ENCODE data around the gene RFX2. TPM values are rescaled to one million over a fixed set of nuclear protein-coding genes. Genes with fewer than 3 reads are reported as not detected.

The RFX2 gene
- total and polyA plus RNA-seq, 9 donors, result 5.2 to 17.6 (median 9.4) TPM

DNA sequence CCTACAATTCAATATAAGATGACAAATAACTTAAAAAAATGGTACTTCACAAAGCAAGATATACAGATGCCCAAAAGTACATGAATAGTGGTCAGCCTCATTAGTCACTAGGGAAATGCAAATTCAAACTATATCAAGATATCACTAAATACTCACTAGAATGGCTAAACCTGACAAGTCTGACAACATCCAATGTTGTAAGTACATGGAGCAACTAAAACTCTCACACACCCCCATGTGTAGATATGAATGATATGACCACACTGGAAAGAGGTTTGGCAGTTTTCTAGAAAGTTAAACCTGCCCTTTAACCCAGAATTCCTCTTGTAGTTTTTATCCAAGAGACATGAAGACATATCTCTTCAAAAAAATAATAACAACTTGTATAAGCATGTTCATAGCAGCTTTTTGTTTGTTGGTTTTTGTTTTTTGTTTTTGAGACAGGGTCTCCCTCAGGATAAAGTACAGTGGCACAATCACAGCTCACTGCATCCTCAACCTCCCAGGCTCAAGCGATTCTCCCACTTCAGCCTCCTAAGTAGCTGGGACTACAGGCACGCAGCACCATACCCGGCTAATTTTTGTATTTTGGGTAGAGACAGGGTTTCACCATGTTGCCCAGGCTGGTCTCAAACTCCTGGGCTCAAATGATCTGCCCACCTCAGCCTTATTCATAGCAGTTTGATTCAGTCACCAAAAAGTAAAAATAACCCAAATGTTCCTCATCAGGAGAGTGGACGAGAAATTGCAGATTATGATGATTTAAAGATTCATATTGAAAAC is 55.1 kb downstream of the RFX2 start:
- H3K4me3 ChIP-seq (ENCODE audit: low read length), result no peak overlapping the region
- H3K9me3 ChIP-seq (replicated peaks; ENCODE audit: control insufficient read depth, low read depth, low read length), result no peaks in the 10 kb centered on the region
- no peaks in the 10 kb centered on the region for H3K27me3 ChIP-seq (ENCODE audit: control insufficient read depth, insufficient read depth, low read length)
- WGBS (ENCODE audit: insufficient coverage), result no CpG with 5 or more reads among the region's 4 CpGs
- no peaks in the 10 kb centered on the region for H3K36me3 ChIP-seq (ENCODE audit: control insufficient read depth, insufficient read depth, low read length)
- no peak overlapping the region for H3K27ac ChIP-seq (ENCODE audit: low read length)
- no peak for DNase-seq
- H3K4me1 ChIP-seq (ENCODE audit: control insufficient read depth, insufficient read depth, low read length), result peaks cover 35% of the 10 kb centered on the region

DNA sequence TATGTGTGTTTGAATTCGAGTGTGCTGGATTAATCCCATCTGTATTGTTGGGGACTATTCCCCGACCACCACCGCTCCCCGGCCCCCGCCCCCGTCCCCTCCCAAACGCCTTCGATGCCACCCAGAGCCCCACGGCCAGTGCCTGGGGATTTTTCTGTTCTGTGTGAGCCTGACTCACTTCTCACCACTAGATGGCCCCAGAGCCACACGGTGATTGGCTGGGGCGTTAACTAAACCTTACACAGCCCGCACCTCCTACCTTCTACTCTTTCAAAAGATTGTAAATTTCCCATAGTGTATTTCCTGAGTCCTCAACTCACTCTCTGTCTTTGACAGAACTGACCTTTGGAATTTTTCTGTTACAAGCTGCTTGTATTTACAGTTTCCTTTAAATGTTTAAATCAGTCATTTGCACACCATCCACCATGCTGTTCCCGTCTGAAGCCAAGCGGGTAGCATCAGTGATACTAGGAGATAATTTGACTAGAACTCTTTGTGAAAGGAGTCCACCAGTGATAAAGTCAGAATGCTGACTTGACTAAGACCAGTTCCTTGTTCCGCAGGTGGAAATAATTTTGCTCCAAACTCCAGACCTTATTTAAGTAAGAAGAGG is 61.4 kb downstream of the RFX2 start:
- 0% methylated on average over 7 of the region's 15 CpGs for WGBS (ENCODE audit: insufficient coverage)
- H3K27ac ChIP-seq (ENCODE audit: low read length), result no peak overlapping the region
- H3K9me3 ChIP-seq (replicated peaks; ENCODE audit: control insufficient read depth, low read depth, low read length), result no peaks in the 10 kb centered on the region
- DNase-seq, result peak; percentile 87
- H3K4me1 ChIP-seq (ENCODE audit: control insufficient read depth, insufficient read depth, low read length), result peaks cover 7% of the 10 kb centered on the region
- H3K4me3 ChIP-seq (ENCODE audit: low read length), result no peak overlapping the region
- no peaks in the 10 kb centered on the region for H3K27me3 ChIP-seq (ENCODE audit: control insufficient read depth, insufficient read depth, low read length)
- peaks cover 2% of the 10 kb centered on the region for H3K36me3 ChIP-seq (ENCODE audit: control insufficient read depth, insufficient read depth, low read length)

DNA sequence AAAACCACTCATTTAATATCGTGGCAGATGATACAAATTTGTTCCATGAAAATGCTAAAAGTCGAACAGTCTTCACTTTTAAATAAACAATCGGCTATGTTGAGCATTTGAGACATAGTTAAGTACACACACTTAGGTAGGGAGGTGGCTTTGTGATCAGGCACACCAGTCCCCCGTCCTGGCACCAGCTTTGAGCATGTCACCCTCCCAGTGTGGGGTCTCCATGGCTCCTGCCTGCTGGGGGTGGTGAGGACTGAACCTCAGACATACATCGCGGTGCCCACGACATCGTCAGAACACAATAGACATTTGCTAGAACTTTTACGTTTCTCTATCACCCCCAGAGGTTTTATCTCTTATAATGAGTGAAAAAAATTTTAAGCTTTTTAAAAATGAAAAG is 62.0 kb downstream of the RFX2 start:
- no CpG with 5 or more reads among the region's 9 CpGs for WGBS (ENCODE audit: insufficient coverage)
- no peak overlapping the region for H3K4me3 ChIP-seq (ENCODE audit: low read length)
- H3K27me3 ChIP-seq (ENCODE audit: control insufficient read depth, insufficient read depth, low read length), result no peaks in the 10 kb centered on the region
- peaks cover 7% of the 10 kb centered on the region for H3K4me1 ChIP-seq (ENCODE audit: control insufficient read depth, insufficient read depth, low read length)
- H3K9me3 ChIP-seq (replicated peaks; ENCODE audit: control insufficient read depth, low read depth, low read length), result no peaks in the 10 kb centered on the region
- DNase-seq, result no peak
- H3K36me3 ChIP-seq (ENCODE audit: control insufficient read depth, insufficient read depth, low read length), result peaks cover 8% of the 10 kb centered on the region
- H3K27ac ChIP-seq (ENCODE audit: low read length), result no peak overlapping the region

DNA sequence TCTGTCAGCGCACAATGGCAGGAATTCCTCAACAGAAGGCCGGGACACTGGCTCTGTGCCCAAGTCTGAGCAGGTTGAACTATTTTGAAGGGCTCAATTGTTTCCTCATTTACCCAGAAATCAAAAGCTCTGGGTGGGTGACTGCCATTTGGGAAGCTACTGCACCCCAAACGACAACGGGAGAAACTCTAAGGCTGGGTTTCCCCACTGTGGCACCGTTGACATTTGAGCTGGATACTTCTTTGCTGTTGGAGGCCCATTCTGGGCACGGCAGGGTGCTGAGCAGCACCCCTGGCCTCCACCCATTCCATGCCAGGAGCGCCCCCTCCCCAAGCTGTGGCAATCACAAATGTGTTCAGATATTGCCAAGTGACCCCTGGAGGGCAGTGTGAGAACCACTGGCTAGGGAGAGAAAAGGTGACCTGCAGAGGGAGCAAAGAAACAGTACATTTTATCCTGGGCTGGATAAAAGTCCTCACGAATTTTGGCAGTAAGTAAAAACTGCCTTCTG is 62.5 kb downstream of the RFX2 start:
- no peak overlapping the region for H3K4me3 ChIP-seq (ENCODE audit: low read length)

DNA sequence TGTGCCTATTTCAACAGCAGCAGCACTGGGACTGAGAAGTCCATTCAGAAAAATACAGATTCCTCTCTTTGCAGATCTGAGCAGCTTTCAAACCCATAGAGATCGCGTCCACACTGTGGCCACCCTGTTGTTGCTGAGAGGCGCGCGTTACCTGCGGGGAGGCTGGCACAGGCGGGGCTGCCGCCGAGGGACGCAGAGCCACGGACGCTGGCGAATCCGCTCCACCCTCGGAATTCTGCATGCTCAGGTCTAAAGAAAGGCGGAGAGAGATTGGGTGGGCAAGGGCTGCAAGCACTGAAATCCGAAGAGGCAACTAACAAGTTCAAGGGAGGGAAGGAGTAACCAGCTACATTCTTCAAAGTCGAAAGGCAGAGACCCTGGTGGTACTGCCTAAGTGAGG is 63.0 kb downstream of the RFX2 start:
- H3K27ac ChIP-seq (ENCODE audit: low read length), result no peak overlapping the region
- no peak for DNase-seq
- H3K27me3 ChIP-seq (ENCODE audit: control insufficient read depth, insufficient read depth, low read length), result no peaks in the 10 kb centered on the region
- peaks cover 17% of the 10 kb centered on the region for H3K36me3 ChIP-seq (ENCODE audit: control insufficient read depth, insufficient read depth, low read length)
- peaks cover 7% of the 10 kb centered on the region for H3K4me1 ChIP-seq (ENCODE audit: control insufficient read depth, insufficient read depth, low read length)
- H3K9me3 ChIP-seq (replicated peaks; ENCODE audit: control insufficient read depth, low read depth, low read length), result no peaks in the 10 kb centered on the region
- H3K4me3 ChIP-seq (ENCODE audit: low read length), result no peak overlapping the region
- WGBS (ENCODE audit: insufficient coverage), result 89% methylated on average over 16 of the region's 18 CpGs

More for the DNA sequence above, 62.5 kb downstream of the RFX2 start:
- peak; percentile 67 for DNase-seq
- H3K4me1 ChIP-seq (ENCODE audit: control insufficient read depth, insufficient read depth, low read length), result peaks cover 7% of the 10 kb centered on the region
- no peak overlapping the region for H3K27ac ChIP-seq (ENCODE audit: low read length)
- 54% methylated on average over 4 of the region's 8 CpGs for WGBS (ENCODE audit: insufficient coverage)
- H3K27me3 ChIP-seq (ENCODE audit: control insufficient read depth, insufficient read depth, low read length), result no peaks in the 10 kb centered on the region
- H3K9me3 ChIP-seq (replicated peaks; ENCODE audit: control insufficient read depth, low read depth, low read length), result no peaks in the 10 kb centered on the region
- H3K36me3 ChIP-seq (ENCODE audit: control insufficient read depth, insufficient read depth, low read length), result peaks cover 13% of the 10 kb centered on the region

DNA sequence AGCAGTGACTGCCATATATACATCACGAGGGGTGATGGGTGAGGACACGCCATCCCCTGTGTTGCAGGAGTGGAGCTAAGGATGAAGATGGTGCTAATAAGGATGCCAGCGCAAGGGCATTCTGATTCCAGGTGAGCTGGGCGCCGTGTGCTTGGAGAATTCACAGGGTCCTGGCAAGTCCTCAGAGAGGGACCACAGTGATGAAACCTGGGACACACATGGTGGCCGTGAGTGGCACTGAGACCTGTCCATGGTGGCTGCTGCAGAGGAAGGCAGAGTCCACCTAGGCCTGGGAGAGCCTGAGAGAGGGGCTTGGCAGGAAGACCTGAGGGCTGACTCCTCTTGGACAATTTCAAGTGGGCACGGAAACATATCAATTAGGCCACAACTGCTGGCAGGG is 65.2 kb downstream of the RFX2 start:
- H3K9me3 ChIP-seq (replicated peaks; ENCODE audit: control insufficient read depth, low read depth, low read length), result no peaks in the 10 kb centered on the region
- H3K27ac ChIP-seq (ENCODE audit: low read length), result no peak overlapping the region
- no peak for DNase-seq
- H3K36me3 ChIP-seq (ENCODE audit: control insufficient read depth, insufficient read depth, low read length), result peaks cover 24% of the 10 kb centered on the region
- H3K4me3 ChIP-seq (ENCODE audit: low read length), result no peak overlapping the region
- 87% methylated on average over 7 of the region's 7 CpGs for WGBS (ENCODE audit: insufficient coverage)
- H3K27me3 ChIP-seq (ENCODE audit: control insufficient read depth, insufficient read depth, low read length), result no peaks in the 10 kb centered on the region
- peaks cover 7% of the 10 kb centered on the region for H3K4me1 ChIP-seq (ENCODE audit: control insufficient read depth, insufficient read depth, low read length)

DNA sequence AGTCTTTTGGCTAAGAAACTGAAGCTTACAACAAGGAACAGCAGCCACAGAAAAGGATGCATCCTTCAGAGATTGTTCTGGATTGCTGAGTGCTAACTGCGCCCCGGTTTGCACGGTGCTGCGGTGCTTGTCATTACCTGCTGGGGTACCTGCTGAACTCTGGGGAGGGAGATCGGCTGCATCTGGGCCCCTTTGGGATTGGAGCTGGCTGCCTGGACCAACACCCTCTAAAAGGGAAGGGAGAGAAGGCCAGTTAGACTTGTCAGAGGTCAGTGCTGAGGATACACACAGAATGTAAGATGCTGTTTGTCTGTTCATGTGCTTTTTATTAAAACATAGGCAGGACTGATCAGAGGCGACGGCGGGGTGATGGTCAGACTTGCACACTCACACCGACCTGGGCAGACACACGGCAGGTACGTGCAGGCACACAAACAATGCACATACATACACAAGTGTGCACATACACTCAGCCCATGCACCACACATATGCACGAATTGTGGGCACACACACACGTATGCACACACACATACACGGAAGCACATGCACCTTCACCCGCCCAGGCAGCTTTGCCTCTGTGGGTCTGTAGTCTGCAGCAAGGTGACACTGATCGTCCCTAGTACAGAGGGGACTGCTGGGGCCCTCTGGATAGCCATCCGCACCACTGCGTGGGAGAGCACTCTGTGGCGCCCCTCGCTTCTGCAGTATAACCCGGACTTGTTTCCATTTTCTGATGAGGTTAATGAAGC is 66.1 kb downstream of the RFX2 start:
- Histone ChIP-seq H3K27me3 (ENCODE audit: control insufficient read depth, insufficient read depth, low read length) (no peaks in the 10 kb centered on the region), H3K9me3 (replicated peaks; ENCODE audit: control insufficient read depth, low read depth, low read length) (no peaks in the 10 kb centered on the region), H3K27ac (ENCODE audit: low read length) (no peak overlapping the region), H3K4me3 (ENCODE audit: low read length) (no peak overlapping the region), H3K4me1 (ENCODE audit: control insufficient read depth, insufficient read depth, low read length) (peaks cover 7% of the 10 kb centered on the region), H3K36me3 (ENCODE audit: control insufficient read depth, insufficient read depth, low read length) (peaks cover 30% of the 10 kb centered on the region)
- DNase-seq, result no peak
- WGBS (ENCODE audit: insufficient coverage), result 83% methylated on average over 15 of the region's 21 CpGs

DNA sequence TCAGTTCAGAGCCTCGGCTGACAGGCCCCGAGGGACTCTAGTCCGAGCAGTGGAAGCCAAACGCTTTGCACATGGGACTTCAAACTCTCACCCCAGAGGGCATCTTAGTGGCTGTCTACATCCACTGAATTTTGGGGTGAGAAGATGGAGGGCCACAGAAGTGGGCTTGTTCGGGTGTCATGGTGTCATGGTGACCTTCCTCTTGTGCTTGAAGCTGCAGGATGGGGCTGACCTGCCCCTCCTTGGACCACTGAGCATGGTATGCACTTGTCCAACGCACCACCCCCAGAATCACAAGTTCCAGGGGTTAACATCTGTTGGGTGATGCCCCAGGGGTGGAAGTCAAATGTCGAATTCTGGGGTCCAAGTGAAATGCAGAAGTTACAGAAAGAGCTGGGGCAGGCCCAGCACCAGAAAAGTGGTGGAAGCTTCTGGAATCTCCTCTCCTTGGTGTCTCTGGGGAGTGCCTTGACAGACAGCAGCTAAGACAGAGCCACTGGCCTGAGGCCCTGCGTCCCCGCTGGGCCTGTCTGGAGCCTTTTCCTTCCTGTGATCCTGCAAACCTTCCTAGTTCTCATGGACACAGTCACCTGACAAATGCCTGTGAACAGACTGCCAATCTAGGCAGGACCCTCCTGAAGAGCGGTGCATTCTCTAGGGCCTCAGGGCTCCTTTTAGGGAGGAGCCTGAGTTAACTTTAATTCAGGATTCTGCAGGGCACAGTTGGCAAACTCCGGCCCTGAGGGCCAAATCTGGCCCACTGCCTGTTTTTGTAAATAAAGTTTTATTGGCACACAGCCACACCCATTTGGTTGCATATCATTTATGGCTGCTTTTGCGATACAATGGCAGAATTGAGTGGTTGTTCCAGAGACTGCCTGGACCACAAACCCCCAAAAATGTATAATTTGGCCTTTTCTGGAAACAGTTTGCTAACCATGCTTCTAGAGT is 67.2 kb downstream of the RFX2 start:
- Histone ChIP-seq H3K4me1 (ENCODE audit: control insufficient read depth, insufficient read depth, low read length) (peaks cover 2% of the 10 kb centered on the region), H3K9me3 (replicated peaks; ENCODE audit: control insufficient read depth, low read depth, low read length) (no peaks in the 10 kb centered on the region), H3K27ac (ENCODE audit: low read length) (no peak overlapping the region), H3K4me3 (ENCODE audit: low read length) (no peak overlapping the region), H3K27me3 (ENCODE audit: control insufficient read depth, insufficient read depth, low read length) (no peaks in the 10 kb centered on the region), H3K36me3 (ENCODE audit: control insufficient read depth, insufficient read depth, low read length) (peaks cover 30% of the 10 kb centered on the region)
- WGBS (ENCODE audit: insufficient coverage), result 91% methylated on average over 4 of the region's 12 CpGs
- no peak for DNase-seq

DNA sequence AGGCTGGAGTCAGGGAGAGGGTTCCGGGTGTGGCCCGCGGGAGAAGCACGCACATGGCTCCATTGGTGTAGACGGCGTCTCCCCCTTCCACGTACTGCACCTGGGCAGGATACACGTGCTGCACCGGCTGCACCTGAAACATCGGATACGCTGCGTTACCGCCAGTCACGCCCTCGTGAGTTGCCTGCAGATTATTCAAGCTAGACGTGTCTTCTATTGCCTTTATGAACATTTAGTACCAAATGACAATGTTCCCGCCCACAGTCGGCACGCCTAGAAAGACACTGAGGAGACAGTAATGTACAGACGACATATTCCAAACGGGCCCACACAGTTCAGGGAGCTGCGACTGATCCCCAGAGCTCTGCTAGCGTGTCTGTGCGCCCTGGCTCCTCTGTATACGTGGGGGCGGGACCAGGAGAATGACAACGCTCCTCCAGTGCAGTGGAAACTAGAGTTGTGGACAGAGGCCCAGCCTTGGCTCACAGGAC is 68.3 kb downstream of the RFX2 start:
- H3K27ac ChIP-seq (ENCODE audit: low read length), result no peak overlapping the region
- H3K9me3 ChIP-seq (replicated peaks; ENCODE audit: control insufficient read depth, low read depth, low read length), result no peaks in the 10 kb centered on the region
- peaks cover 30% of the 10 kb centered on the region for H3K36me3 ChIP-seq (ENCODE audit: control insufficient read depth, insufficient read depth, low read length)
- no peaks in the 10 kb centered on the region for H3K27me3 ChIP-seq (ENCODE audit: control insufficient read depth, insufficient read depth, low read length)
- DNase-seq, result peak; percentile 50
- H3K4me3 ChIP-seq (ENCODE audit: low read length), result no peak overlapping the region
- H3K4me1 ChIP-seq (ENCODE audit: control insufficient read depth, insufficient read depth, low read length), result no peaks in the 10 kb centered on the region
- 82% methylated on average over 27 of the region's 27 CpGs for WGBS (ENCODE audit: insufficient coverage)
